H1 (cell line): ENCODE data around the gene ZNF709. TPM values are rescaled to one million over a fixed set of nuclear protein-coding genes. Genes with fewer than 3 reads are reported as not detected.
A peak's percentile ranks its signal among the peaks of the same experiment; 100 is the strongest.

Experiments
- CTCF ChIA-PET: fragments of 300-600 bp; sonication (Branson Sonifier 250); formaldehyde crosslinking; loops from one replicate; lab custom pipeline; 2021; ENCODE audit not compliant: partially characterized antibody; lab: Charles Lee
- POLR2A ChIA-PET: fragments of 300-600 bp; sonication (Branson Sonifier 250); formaldehyde crosslinking; loops from one replicate; lab custom pipeline; 2021; ENCODE audit warnings: inconsistent platforms; ENCODE audit not compliant: partially characterized antibody; lab: Charles Lee
- DNase-seq, 2 experiments: peaks; one replicate each; pipeline versions ENCODE4 v3.0.0 to v3.0.0-alpha.2; 2010 to 2022; ENCODE audit warnings: low spot score in 2 of 2, low read depth in 1 of 2, mixed read lengths in 1 of 2
- FAIRE-seq: peaks from 2 replicates; lab custom pipeline; 2011; peaks lifted over from hg19 to GRCh38; lab: Jason Lieb, UNC
- H2AFZ ChIP-seq: 2 replicates; pipeline ENCODE4 v1.8.1; 2012; ENCODE audit warnings: low read length, inconsistent platforms
- H2AK5ac ChIP-seq: 2 replicates; pipeline ENCODE4 v1.6.1; 2013; ENCODE audit warnings: low read depth, low read length
- H2BK120ac ChIP-seq: replicated peaks from 2 replicates; pipeline ENCODE3; 2013; ENCODE audit warnings: low read depth, low read length, inconsistent platforms
- H2BK12ac ChIP-seq: 2 replicates; pipeline ENCODE4 v1.6.1; 2013; ENCODE audit warnings: low read depth, low read length
- H2BK15ac ChIP-seq: 2 replicates; pipeline ENCODE4 v1.6.1; 2013; ENCODE audit warnings: low read length
- H2BK20ac ChIP-seq: 2 replicates; pipeline ENCODE4 v1.6.1; 2013; ENCODE audit warnings: low read length
- H2BK5ac ChIP-seq: 2 replicates; pipeline ENCODE4 v1.6.1; 2013; ENCODE audit warnings: low read depth, low read length
- H3K14ac ChIP-seq: 2 replicates; pipeline ENCODE4 v1.6.1; 2013; ENCODE audit warnings: inconsistent platforms; ENCODE audit not compliant: insufficient read length
- H3K18ac ChIP-seq: 2 replicates; pipeline ENCODE4 v1.6.1; 2013; ENCODE audit warnings: low read length; ENCODE audit errors: extremely low read depth
- H3K23ac ChIP-seq: 2 replicates; pipeline ENCODE4 v1.6.1; 2013; ENCODE audit warnings: inconsistent platforms; ENCODE audit not compliant: insufficient read length
- H3K23me2 ChIP-seq: 2 replicates; pipeline ENCODE4 v1.6.1; 2013; ENCODE audit warnings: low read depth, low read length
- H3K27ac ChIP-seq: 2 replicates; pipeline ENCODE4 v1.6.1; 2011; ENCODE audit warnings: low read depth, low read length, inconsistent platforms
- H3K27me3 ChIP-seq, 4 experiments: replicated peaks in 1 of 4; 1 replicate in 1 of 4; 2 replicates in 3 of 4; pipeline versions ENCODE4 v1.6.1 to v1.8.1; 2011 to 2013; ENCODE audit warnings: low read length in 3 of 4, mild to moderate bottlenecking in 3 of 4, inconsistent platforms in 2 of 4, mixed read lengths in 2 of 4, moderate library complexity in 1 of 4; ENCODE audit not compliant: control insufficient read depth in 3 of 4, insufficient read depth in 3 of 4; ENCODE audit errors: extremely low read depth in 1 of 4
- H3K36me3 ChIP-seq, 4 experiments: 2 replicates each; pipeline versions ENCODE4 v1.6.1 to v1.8.1; 2011 to 2013; ENCODE audit warnings: mild to moderate bottlenecking in 4 of 4, low read length in 3 of 4, moderate library complexity in 2 of 4, control low read depth in 1 of 4, inconsistent platforms in 1 of 4; ENCODE audit not compliant: insufficient read depth in 4 of 4, control insufficient read depth in 2 of 4
- H3K4ac ChIP-seq: replicated peaks from 2 replicates; pipeline ENCODE3; 2013; ENCODE audit warnings: low read length, low read depth, mixed read lengths, inconsistent platforms; ENCODE audit not compliant: insufficient read length
- H3K4me1 ChIP-seq, 4 experiments: replicated peaks in 1 of 4; 1 replicate in 1 of 4; 2 replicates in 3 of 4; pipeline versions ENCODE4 v1.6.1 to v1.8.1; 2011 to 2013; ENCODE audit warnings: low read length in 3 of 4, inconsistent platforms in 2 of 4, mixed read lengths in 1 of 4; ENCODE audit not compliant: insufficient read depth in 4 of 4, control insufficient read depth in 3 of 4
- H3K4me2 ChIP-seq, 2 experiments: 2 replicates each; pipeline versions ENCODE4 v1.6.1 to v1.8.1; 2011 to 2013; ENCODE audit warnings: low read depth in 2 of 2, low read length in 2 of 2, control low read depth in 1 of 2, inconsistent platforms in 1 of 2, mild to moderate bottlenecking in 1 of 2; ENCODE audit not compliant: insufficient read depth in 1 of 2
- H3K4me3 ChIP-seq, 4 experiments: fragments of 200-600, 300-600 bp in 1 of 4; sonication (generic), shearing (Covaris generic), sonication (Bioruptor Twin) in 1 of 4; 2 replicates each; pipeline versions ENCODE4 v1.5.1 to v1.8.1; 2011 to 2016; ENCODE audit warnings: low read length in 4 of 4, low read depth in 3 of 4, control low read depth in 2 of 4, inconsistent platforms in 2 of 4, mild to moderate bottlenecking in 2 of 4, mixed read lengths in 1 of 4, moderate library complexity in 1 of 4; ENCODE audit not compliant: insufficient read depth in 2 of 4; ENCODE audit errors: extremely low read depth in 1 of 4
- H3K56ac ChIP-seq: replicated peaks from 2 replicates; pipeline ENCODE3; 2013; ENCODE audit warnings: low read depth, mild to moderate bottlenecking, mixed read lengths, low read length, inconsistent platforms; ENCODE audit not compliant: insufficient read length
- H3K79me1 ChIP-seq: 2 replicates; pipeline ENCODE4 v1.6.1; 2013; ENCODE audit warnings: low read depth, low read length, control low read depth
- H3K79me2 ChIP-seq, 2 experiments: 2 replicates each; pipeline versions ENCODE4 v1.6.1 to v1.8.1; 2012 to 2013; ENCODE audit warnings: low read length in 2 of 2, mild to moderate bottlenecking in 2 of 2, inconsistent platforms in 1 of 2; ENCODE audit not compliant: insufficient read depth in 2 of 2, control insufficient read depth in 1 of 2
- H3K9ac ChIP-seq, 4 experiments: replicated peaks in 1 of 4; 1 replicate in 1 of 4; 2 replicates in 3 of 4; pipeline versions ENCODE4 v1.6.1 to v1.8.1; 2011 to 2013; ENCODE audit warnings: low read depth in 3 of 4, low read length in 3 of 4, control low read depth in 2 of 4, mild to moderate bottlenecking in 2 of 4, moderate library complexity in 2 of 4, inconsistent platforms in 1 of 4; ENCODE audit errors: extremely low read depth in 1 of 4
- H3K9me3 ChIP-seq, 2 experiments: 2 replicates each; pipeline versions ENCODE4 v1.6.1 to v1.8.1; 2012 to 2013; ENCODE audit warnings: mild to moderate bottlenecking in 2 of 2, moderate library complexity in 2 of 2, control low read depth in 1 of 2, inconsistent platforms in 1 of 2, low read depth in 1 of 2, low read length in 1 of 2, mixed read lengths in 1 of 2; ENCODE audit not compliant: insufficient read depth in 2 of 2
- H4K20me1 ChIP-seq, 2 experiments: replicated peaks in 1 of 2; 2 replicates each; pipeline versions ENCODE3 to v1.8.1; 2011 to 2013; ENCODE audit warnings: inconsistent platforms in 2 of 2, low read length in 2 of 2, mild to moderate bottlenecking in 1 of 2; ENCODE audit not compliant: insufficient read depth in 2 of 2, control insufficient read depth in 1 of 2
- H4K5ac ChIP-seq: 2 replicates; pipeline ENCODE4 v1.6.1; 2013; ENCODE audit warnings: low read length, low read depth, mixed read lengths, inconsistent platforms; ENCODE audit not compliant: insufficient read length
- H4K8ac ChIP-seq: 2 replicates; pipeline ENCODE4 v1.8.0; 2013; ENCODE audit warnings: mild to moderate bottlenecking, moderate library complexity, low read length, inconsistent platforms; ENCODE audit not compliant: insufficient read depth; ENCODE audit errors: extremely low read depth
- H4K91ac ChIP-seq: replicated peaks from 2 replicates; pipeline ENCODE3; 2013; ENCODE audit warnings: low read length, mixed read lengths, inconsistent platforms; ENCODE audit not compliant: insufficient read length
- BRCA1 ChIP-seq: IDR thresholded peaks from 2 replicates; pipeline ENCODE4 v1.6.1; 2012; ENCODE audit warnings: low read depth, low read length, improper control_type of control experiment
- CBX8 ChIP-seq: fragments of 300-800, 300-1000 bp; sonication (generic); IDR thresholded peaks from 2 replicates; pipeline ENCODE4 v1.7.1; 2016; ENCODE audit warnings: low read depth, low read length, borderline replicate concordance
- CEBPB ChIP-seq: IDR thresholded peaks from 2 replicates; pipeline ENCODE4 v1.6.1; 2012; ENCODE audit warnings: low read depth, low read length
- MAX ChIP-seq: IDR thresholded peaks from 2 replicates; pipeline ENCODE4 v1.6.1; 2012; ENCODE audit warnings: inconsistent platforms
- POU5F1 ChIP-seq: IDR thresholded peaks from 2 replicates; pipeline ENCODE4 v1.6.1; 2011; ENCODE audit warnings: low read depth, mild to moderate bottlenecking, low read length, moderate library complexity
- TEAD4 ChIP-seq: IDR thresholded peaks from 2 replicates; pipeline ENCODE4 v1.6.1; 2012; ENCODE audit warnings: low read depth, low read length, inconsistent platforms, mixed read lengths
- ZNF274 ChIP-seq: IDR thresholded peaks from 2 replicates; pipeline ENCODE4 v1.7.0; 2012; ENCODE audit warnings: low read length, borderline replicate concordance; ENCODE audit errors: extremely low read depth
- WGBS, 2 experiments: shearing (Covaris generic) in 1 of 2; methylation state at CpG; one replicate each; pipeline versions ENCODE4 v1.1.6 to v1.1.7; 2013 to 2015; ENCODE audit warnings: low lambda C conversion rate in 2 of 2, mixed read lengths in 2 of 2, inconsistent platforms in 1 of 2, low coverage in 1 of 2, missing lambda C conversion rate in 1 of 2; ENCODE audit not compliant: insufficient replicate concordance in 2 of 2, insufficient coverage in 1 of 2, insufficient read length in 1 of 2; ENCODE audit errors: extremely low coverage in 1 of 2, missing lambda C conversion rate in 1 of 2; 5-methylcytosine and 5-hydroxymethylcytosine counted together
- polyA plus RNA-seq, 7 experiments: library from polyadenylated mRNA; depleted of rRNA in 3 of 7; stranded (reverse) in 5 of 7; unstranded in 2 of 7; fragments of >200 nt in 5 of 7; fragments of 200-250 nt in 2 of 7; gene quantifications; 1 replicate in 5 of 7; 2 replicates in 1 of 7; 4 replicates in 1 of 7; pipeline versions ENCODE4 v1.2.1 to v1.2.3, GENCODE V29; 2011 to 2013; ENCODE audit warnings: missing spikeins in 2 of 7, mixed read lengths in 2 of 7
- total RNA-seq: library from RNA; stranded (reverse); fragmentation: NEBNext Ultra II Directional; extraction: Animal tissue kit (Norgen Biotek cat#: 25700); gene quantifications from 2 replicates; pipeline ENCODE4 v1.2.1, GENCODE V29; 2021

Gene ZNF709
- total and polyA plus RNA-seq, 2 of the 8 experiments (the other 6 are each of a cell fraction or from before 2014, with no cell fraction given), result 1.3 to 2.2 TPM

- CTCF ChIA-PET, result interaction anchor here (2.1 kb wide), 1 partner anchor 10 kb away, joined by 5 read pairs; no protein-coding TSS in a partner anchor
Measured at GRCh38 chr19:12485571-12485970, 955 bp upstream of the ZNF709 start.

More at GRCh38 chr19:12485571-12485970, 955 bp upstream of the ZNF709 start:
- DNase-seq, result no peak
- Histone ChIP-seq H3K14ac (no peak overlapping the region), H3K79me1 (no peaks in the 10 kb centered on the region), H3K4me2 (peak overlapping the region; percentile 86 to 94; a peak in 3 of 4 replicates), H4K5ac (no peak overlapping the region), H2BK5ac (no peak overlapping the region), H2BK12ac (no peak overlapping the region)
- TF ChIP-seq TEAD4, result peak; percentile 50; the same call in 1 of the 2 replicates
- no peak for TF ChIP-seq BRCA1
- no peak for TF ChIP-seq ZNF274
- 0 out of 2 replicates have a peak, but pooled peaks have one; percentile 10 for TF ChIP-seq MAX
- TF ChIP-seq POU5F1, result no peak
- peak; percentile 53; the same call in 1 of the 2 replicates for TF ChIP-seq CEBPB
- TF ChIP-seq CBX8, result no peak
- TF ChIP-seq, all 59 proteins: peak for 3
- no peak overlapping the region for H2BK20ac ChIP-seq
- H3K4me1 ChIP-seq, result 0 out of 7 replicates have a peak, but pooled peaks cover 0 to 1% (median 0%) of the 10 kb centered on the region in 4 experiments
- FAIRE-seq, result no peak
- H2BK120ac ChIP-seq, result no peak overlapping the region
- no peak overlapping the region for H2AK5ac ChIP-seq
- H3K79me2 ChIP-seq, result no peaks in the 10 kb centered on the region
- no peaks in the 10 kb centered on the region for H4K20me1 ChIP-seq
- no peak overlapping the region for H3K18ac ChIP-seq
- H4K91ac ChIP-seq, result no peak overlapping the region
- H3K23me2 ChIP-seq, result peaks cover 7% of the 10 kb centered on the region
- WGBS, 2 experiments, result 65% methylated on average over 3 of the region's 3 CpGs; no CpG with 5 or more reads in 1 of the 2 experiments
- H3K9me3 ChIP-seq, result no peaks in the 10 kb centered on the region
- H3K27me3 ChIP-seq, result peaks cover 0 to 3% (median under 1%) of the 10 kb centered on the region in 4 experiments; a peak in 2 of 7 replicates
- POLR2A ChIA-PET, result interaction anchor here (4.9 kb wide), 1 partner anchor 10 kb away, joined by 43 read pairs; no protein-coding TSS in a partner anchor
- H2AFZ ChIP-seq, result no peak overlapping the region
- H3K4ac ChIP-seq, result no peak overlapping the region
- H4K8ac ChIP-seq, result peak overlapping the region; percentile 73; the same call in 1 of the 2 replicates
- H3K27ac ChIP-seq, result no peak overlapping the region
- H3K56ac ChIP-seq, result no peak overlapping the region
- H2BK15ac ChIP-seq, result no peak overlapping the region
- H3K36me3 ChIP-seq, result no peaks in the 10 kb centered on the region
- H3K9ac ChIP-seq, result no peak overlapping the region
- H3K23ac ChIP-seq, result no peak overlapping the region
- H3K4me3 ChIP-seq, result peak overlapping the region in 1 of 4 experiments; percentile 79; a peak in 2 of 8 replicates
